Uterus (tissue), 2 donors: ENCODE data around the gene MAP7D2.

Source experiments
- POLR2A ChIP-seq, 2 donors: fragments of 450-650 bp; IDR thresholded peaks; one replicate each; pipeline ENCODE4 v1.6.1; 2016; ENCODE audit warnings: antibody characterized with exemption in 2 of 2, mild to moderate bottlenecking in 1 of 2, moderate library complexity in 1 of 2
- TF ChIP-seq, protein P1 (sequence below), 4 experiments: fragments of 200-600 bp in 2 of 4; fragments of 450-650 bp in 2 of 4; sonication (generic) in 2 of 4; IDR thresholded peaks; one replicate each; pipeline ENCODE4 v1.5.1; 2016 to 2019; ENCODE audit warnings: antibody characterized with exemption in 4 of 4, mild to moderate bottlenecking in 2 of 4, moderate library complexity in 1 of 4

DNA sequence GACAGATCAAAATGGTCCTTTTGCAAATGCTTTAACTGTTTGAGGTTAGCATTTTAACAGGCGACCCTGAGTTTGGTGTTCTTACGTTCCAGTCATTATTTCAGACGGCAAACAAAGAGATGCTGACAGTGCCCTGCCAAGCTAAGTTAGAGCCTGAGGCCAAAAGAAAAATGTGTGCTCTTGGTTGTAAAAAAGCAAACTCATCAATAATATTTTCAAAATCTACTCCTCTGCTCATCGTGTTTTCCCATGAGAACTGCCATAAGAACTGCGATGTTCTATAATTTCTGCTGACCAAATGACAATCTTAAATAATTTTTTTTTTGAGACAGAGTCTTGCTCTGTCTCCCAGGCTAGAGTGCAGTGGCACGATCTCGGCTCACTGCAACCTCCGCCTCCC lies 63.2 kb downstream of the MAP7D2 start:
- TF ChIP-seq, protein P1, sequence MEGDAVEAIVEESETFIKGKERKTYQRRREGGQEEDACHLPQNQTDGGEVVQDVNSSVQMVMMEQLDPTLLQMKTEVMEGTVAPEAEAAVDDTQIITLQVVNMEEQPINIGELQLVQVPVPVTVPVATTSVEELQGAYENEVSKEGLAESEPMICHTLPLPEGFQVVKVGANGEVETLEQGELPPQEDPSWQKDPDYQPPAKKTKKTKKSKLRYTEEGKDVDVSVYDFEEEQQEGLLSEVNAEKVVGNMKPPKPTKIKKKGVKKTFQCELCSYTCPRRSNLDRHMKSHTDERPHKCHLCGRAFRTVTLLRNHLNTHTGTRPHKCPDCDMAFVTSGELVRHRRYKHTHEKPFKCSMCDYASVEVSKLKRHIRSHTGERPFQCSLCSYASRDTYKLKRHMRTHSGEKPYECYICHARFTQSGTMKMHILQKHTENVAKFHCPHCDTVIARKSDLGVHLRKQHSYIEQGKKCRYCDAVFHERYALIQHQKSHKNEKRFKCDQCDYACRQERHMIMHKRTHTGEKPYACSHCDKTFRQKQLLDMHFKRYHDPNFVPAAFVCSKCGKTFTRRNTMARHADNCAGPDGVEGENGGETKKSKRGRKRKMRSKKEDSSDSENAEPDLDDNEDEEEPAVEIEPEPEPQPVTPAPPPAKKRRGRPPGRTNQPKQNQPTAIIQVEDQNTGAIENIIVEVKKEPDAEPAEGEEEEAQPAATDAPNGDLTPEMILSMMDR (IDR thresholded peaks at IDR 0.05) = no peak
- TF ChIP-seq POLR2A (IDR thresholded peaks at IDR 0.05) = no peak
